ENCODE data around the gene HIVEP3.

Gene HIVEP3

DNA sequence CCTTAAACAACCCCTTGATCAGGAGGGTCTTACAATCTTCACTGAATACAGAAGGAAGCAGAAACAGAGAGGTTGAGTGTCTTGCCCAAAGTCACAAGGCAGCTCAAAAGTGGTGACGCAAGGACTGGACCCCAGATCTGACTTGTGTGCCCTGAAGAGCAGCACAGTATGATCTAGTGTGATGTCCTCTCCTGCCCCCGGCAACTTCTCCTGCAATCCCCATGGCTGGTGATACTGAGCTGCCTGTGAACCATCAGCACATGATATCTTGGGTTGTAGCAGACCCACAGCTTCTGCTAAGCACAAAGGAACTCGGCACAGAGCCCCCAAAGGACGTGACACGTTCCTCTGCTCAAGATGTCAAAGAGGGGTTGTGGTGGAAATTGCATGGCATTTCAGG is 383.0 kb downstream of the HIVEP3 start:
- TF ChIP-seq EP300 (IDR thresholded peaks at IDR 0.05; ENCODE audit: borderline replicate concordance) (no peak), YY1 (IDR thresholded peaks at IDR 0.05; ENCODE audit: low read depth) (no peak), ZBTB7A (IDR thresholded peaks at IDR 0.05; ENCODE audit: low read depth) (no peak), TEAD4 (IDR thresholded peaks at IDR 0.05) (no peak), TAF1 (IDR thresholded peaks at IDR 0.05; ENCODE audit: low read depth) (no peak), CEBPB (IDR thresholded peaks at IDR 0.05) (no peak), RAD21 (IDR thresholded peaks at IDR 0.05; ENCODE audit: low read depth) (no peak), EGR1 (IDR thresholded peaks at IDR 0.05) (no peak), FOXM1 (IDR thresholded peaks at IDR 0.05; ENCODE audit: borderline replicate concordance, low read depth) (no peak), TCF12 (IDR thresholded peaks at IDR 0.05; ENCODE audit: low read depth) (no peak), NFIC (IDR thresholded peaks at IDR 0.05) (no peak), CREB1 (IDR thresholded peaks at IDR 0.05; ENCODE audit: low read depth) (no peak)
- TF ChIP-seq, protein P1, sequence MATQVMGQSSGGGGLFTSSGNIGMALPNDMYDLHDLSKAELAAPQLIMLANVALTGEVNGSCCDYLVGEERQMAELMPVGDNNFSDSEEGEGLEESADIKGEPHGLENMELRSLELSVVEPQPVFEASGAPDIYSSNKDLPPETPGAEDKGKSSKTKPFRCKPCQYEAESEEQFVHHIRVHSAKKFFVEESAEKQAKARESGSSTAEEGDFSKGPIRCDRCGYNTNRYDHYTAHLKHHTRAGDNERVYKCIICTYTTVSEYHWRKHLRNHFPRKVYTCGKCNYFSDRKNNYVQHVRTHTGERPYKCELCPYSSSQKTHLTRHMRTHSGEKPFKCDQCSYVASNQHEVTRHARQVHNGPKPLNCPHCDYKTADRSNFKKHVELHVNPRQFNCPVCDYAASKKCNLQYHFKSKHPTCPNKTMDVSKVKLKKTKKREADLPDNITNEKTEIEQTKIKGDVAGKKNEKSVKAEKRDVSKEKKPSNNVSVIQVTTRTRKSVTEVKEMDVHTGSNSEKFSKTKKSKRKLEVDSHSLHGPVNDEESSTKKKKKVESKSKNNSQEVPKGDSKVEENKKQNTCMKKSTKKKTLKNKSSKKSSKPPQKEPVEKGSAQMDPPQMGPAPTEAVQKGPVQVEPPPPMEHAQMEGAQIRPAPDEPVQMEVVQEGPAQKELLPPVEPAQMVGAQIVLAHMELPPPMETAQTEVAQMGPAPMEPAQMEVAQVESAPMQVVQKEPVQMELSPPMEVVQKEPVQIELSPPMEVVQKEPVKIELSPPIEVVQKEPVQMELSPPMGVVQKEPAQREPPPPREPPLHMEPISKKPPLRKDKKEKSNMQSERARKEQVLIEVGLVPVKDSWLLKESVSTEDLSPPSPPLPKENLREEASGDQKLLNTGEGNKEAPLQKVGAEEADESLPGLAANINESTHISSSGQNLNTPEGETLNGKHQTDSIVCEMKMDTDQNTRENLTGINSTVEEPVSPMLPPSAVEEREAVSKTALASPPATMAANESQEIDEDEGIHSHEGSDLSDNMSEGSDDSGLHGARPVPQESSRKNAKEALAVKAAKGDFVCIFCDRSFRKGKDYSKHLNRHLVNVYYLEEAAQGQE (IDR thresholded peaks at IDR 0.05; ENCODE audit: low read depth), result no peak
- TF ChIP-seq, protein P2, sequence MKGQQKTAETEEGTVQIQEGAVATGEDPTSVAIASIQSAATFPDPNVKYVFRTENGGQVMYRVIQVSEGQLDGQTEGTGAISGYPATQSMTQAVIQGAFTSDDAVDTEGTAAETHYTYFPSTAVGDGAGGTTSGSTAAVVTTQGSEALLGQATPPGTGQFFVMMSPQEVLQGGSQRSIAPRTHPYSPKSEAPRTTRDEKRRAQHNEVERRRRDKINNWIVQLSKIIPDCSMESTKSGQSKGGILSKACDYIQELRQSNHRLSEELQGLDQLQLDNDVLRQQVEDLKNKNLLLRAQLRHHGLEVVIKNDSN (IDR thresholded peaks at IDR 0.05), result no peak
- TF ChIP-seq, protein P3, sequence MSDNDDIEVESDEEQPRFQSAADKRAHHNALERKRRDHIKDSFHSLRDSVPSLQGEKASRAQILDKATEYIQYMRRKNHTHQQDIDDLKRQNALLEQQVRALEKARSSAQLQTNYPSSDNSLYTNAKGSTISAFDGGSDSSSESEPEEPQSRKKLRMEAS (IDR thresholded peaks at IDR 0.05), result no peak

DNA sequence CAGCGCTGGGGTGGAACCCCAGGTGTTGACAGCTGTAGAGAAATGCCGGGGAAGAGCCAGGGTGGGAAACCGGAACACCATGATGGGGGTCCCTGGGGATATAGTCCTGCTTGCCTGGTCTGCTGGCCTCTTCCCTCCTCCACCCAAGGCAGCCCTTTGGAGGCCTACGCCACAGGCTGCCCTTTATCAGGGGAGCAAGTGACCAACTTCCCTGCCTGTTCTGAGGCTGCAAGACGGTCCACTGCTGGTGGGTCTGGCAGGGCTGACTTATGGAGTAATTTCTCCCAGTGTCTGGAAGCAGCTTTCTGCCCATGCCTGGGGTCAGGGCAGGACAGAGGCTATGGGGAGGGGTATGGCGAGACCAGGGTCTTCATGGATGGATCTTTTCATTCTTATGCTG is 383.4 kb downstream of the HIVEP3 start:
- TF ChIP-seq TCF12 (IDR thresholded peaks at IDR 0.05; ENCODE audit: low read depth) (no peak), EGR1 (IDR thresholded peaks at IDR 0.05) (no peak), FOXM1 (IDR thresholded peaks at IDR 0.05; ENCODE audit: borderline replicate concordance, low read depth) (no peak), NFIC (IDR thresholded peaks at IDR 0.05) (no peak), YY1 (IDR thresholded peaks at IDR 0.05; ENCODE audit: low read depth) (no peak), TAF1 (IDR thresholded peaks at IDR 0.05; ENCODE audit: low read depth) (no peak), TEAD4 (IDR thresholded peaks at IDR 0.05) (no peak), RAD21 (IDR thresholded peaks at IDR 0.05; ENCODE audit: low read depth) (no peak), EP300 (IDR thresholded peaks at IDR 0.05; ENCODE audit: borderline replicate concordance) (no peak), CREB1 (IDR thresholded peaks at IDR 0.05; ENCODE audit: low read depth) (no peak)
- TF ChIP-seq, protein P2 (IDR thresholded peaks at IDR 0.05), result no peak
- TF ChIP-seq, protein P1 (IDR thresholded peaks at IDR 0.05; ENCODE audit: low read depth), result no peak

DNA sequence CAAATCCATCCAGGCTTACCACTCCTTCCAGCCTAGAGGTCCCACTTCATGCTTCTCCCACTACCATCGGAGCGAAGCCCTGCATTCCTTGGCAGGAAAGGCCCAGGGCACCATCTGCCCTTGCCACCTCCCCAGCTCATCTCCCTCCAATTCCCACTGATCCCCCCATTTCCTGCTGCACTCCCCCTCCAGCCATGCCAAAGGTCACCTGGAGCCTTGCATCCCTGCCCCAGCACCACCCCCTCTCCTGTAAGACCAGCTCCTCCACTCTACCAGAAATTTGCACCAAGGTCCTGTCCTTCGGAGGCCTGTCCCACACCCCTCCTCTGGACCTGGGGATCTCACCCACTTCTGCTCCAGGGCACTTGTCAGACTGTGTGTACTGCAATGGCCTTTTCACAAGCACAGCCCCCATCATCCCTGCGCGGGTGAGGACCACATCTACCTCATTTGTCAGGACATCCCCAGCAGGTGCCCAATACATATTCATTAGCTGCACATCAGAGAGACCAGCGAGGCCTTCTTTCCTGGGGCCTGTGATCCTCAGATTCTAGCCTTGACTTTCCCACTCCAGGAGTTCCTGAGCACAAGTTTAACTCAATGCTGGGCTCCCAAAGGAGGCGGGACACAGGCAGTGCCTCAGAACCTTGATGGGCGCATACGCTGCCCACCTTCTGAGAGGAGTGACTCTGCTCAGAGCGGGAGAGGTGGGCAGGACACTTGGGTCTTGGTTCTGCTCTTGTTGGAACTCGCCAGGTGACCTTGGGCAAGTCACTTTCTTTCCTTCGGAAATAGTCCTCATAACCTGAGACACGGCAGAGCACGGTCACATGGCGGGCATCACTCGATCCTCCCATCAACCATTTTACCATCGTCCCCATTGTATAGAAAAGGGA is 384.3 kb downstream of the HIVEP3 start:
- TF ChIP-seq ZBTB7A (IDR thresholded peaks at IDR 0.05; ENCODE audit: low read depth), result no peak

DNA sequence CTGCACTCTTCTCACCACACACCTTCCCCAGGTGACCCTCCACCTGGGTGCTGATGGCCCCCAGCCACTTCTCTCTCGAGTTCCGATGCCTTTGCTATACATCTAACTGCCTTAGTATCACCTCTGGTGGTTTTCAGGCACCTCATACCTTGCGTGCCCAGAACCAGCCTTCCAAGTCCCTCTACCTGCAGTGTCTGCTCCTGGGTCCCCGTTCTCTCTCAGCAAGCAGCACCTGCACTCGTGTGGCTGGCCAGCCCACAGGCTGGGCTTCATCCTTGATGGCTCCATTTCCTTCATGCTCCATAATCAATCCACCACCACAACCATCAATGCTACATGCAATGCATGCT is 385.0 kb downstream of the HIVEP3 start:
- TF ChIP-seq TEAD4 (IDR thresholded peaks at IDR 0.05) (no peak), EGR1 (IDR thresholded peaks at IDR 0.05) (no peak), CEBPB (IDR thresholded peaks at IDR 0.05) (no peak), TCF12 (IDR thresholded peaks at IDR 0.05; ENCODE audit: low read depth) (no peak), FOXM1 (IDR thresholded peaks at IDR 0.05; ENCODE audit: borderline replicate concordance, low read depth) (no peak), ZBTB7A (IDR thresholded peaks at IDR 0.05; ENCODE audit: low read depth) (no peak), EP300 (IDR thresholded peaks at IDR 0.05; ENCODE audit: borderline replicate concordance) (no peak), CREB1 (IDR thresholded peaks at IDR 0.05; ENCODE audit: low read depth) (no peak), RAD21 (IDR thresholded peaks at IDR 0.05; ENCODE audit: low read depth) (no peak)
- TF ChIP-seq, protein P1 (IDR thresholded peaks at IDR 0.05; ENCODE audit: low read depth), result no peak
- TF ChIP-seq, protein P3 (IDR thresholded peaks at IDR 0.05), result no peak
